HepG2 (cell line): Measurements from ENCODE around the gene IFT88. TPM values are rescaled to one million over a fixed set of nuclear protein-coding genes. Genes with fewer than 3 reads are reported as not detected.

Experiments
- CBX1 ChIP-seq: IDR thresholded peaks from one replicate; pipeline ENCODE4 v1.6.1; 2016; ENCODE audit warnings: antibody characterized with exemption, low read depth
- CTCF ChIP-seq: sonication (generic); formaldehyde crosslinking; IDR thresholded peaks from 2 replicates; pipeline ENCODE4 v1.5.0; 2020; ENCODE audit warnings: mild to moderate bottlenecking, missing genetic modification reagents, moderate library complexity
- ELF4 ChIP-seq: sonication (generic); formaldehyde crosslinking; IDR thresholded peaks from 2 replicates; pipeline ENCODE4 v1.5.0; 2020; ENCODE audit warnings: missing genetic modification reagents, mild to moderate bottlenecking, moderate library complexity, borderline replicate concordance
- GABPA ChIP-seq, 2 experiments: IDR thresholded peaks; 2 replicates each; pipeline ENCODE4 v1.6.1; 2011 to 2016; ENCODE audit warnings: low read depth in 2 of 2, low read length in 1 of 2, missing biosample characterization in 1 of 2, missing genetic modification characterization in 1 of 2
- HES4 ChIP-seq: sonication (generic); formaldehyde crosslinking; IDR thresholded peaks from 2 replicates; pipeline ENCODE4 v1.9.0; 2021; ENCODE audit warnings: mild to moderate bottlenecking, missing genetic modification reagents, borderline replicate concordance
- PCBP1 ChIP-seq: fragments of 200-400 bp; formaldehyde crosslinking; IDR thresholded peaks from 2 replicates; pipeline ENCODE4 v1.6.1; 2017; ENCODE audit warnings: mild to moderate bottlenecking, low read depth, low read length, borderline replicate concordance
- POGK ChIP-seq: sonication (generic); formaldehyde crosslinking; conservative IDR thresholded peaks from 2 replicates; pipeline ENCODE4 v1.8.0; 2022; ENCODE audit warnings: mild to moderate bottlenecking, moderate library complexity, missing genetic modification reagents
- STAT6 ChIP-seq: sonication (generic); formaldehyde crosslinking; IDR thresholded peaks from 2 replicates; pipeline ENCODE4 v1.4.0; 2020; ENCODE audit warnings: missing genetic modification reagents, mild to moderate bottlenecking, borderline replicate concordance
- TCF7L2 ChIP-seq: IDR thresholded peaks from 2 replicates; pipeline ENCODE4 v1.6.1; 2011; ENCODE audit warnings: mild to moderate bottlenecking, low read depth, low read length, moderate library complexity
- TOPORS ChIP-seq: sonication (generic); formaldehyde crosslinking; IDR thresholded peaks from 2 replicates; pipeline ENCODE4 v1.8.0; 2023; ENCODE audit warnings: mild to moderate bottlenecking, missing genetic modification reagents
- YEATS2 ChIP-seq: sonication (generic); formaldehyde crosslinking; IDR thresholded peaks from 2 replicates; pipeline ENCODE4 v1.4.0; 2020; ENCODE audit warnings: missing genetic modification reagents, borderline replicate concordance
- ZBTB4 ChIP-seq: sonication (generic); formaldehyde crosslinking; IDR thresholded peaks from 2 replicates; pipeline ENCODE4 v1.4.0; 2020; ENCODE audit warnings: missing genetic modification reagents, mild to moderate bottlenecking, borderline replicate concordance
- ZNF780A ChIP-seq: sonication (generic); formaldehyde crosslinking; IDR thresholded peaks from 2 replicates; pipeline ENCODE4 v1.8.0; 2022; ENCODE audit warnings: mild to moderate bottlenecking, missing genetic modification reagents, moderate library complexity
- ZNF891 ChIP-seq: sonication (generic); formaldehyde crosslinking; IDR thresholded peaks from 2 replicates; pipeline ENCODE4 v1.5.0; 2020; ENCODE audit warnings: mild to moderate bottlenecking, missing genetic modification reagents
- polyA plus RNA-seq, 8 experiments: library from polyadenylated mRNA; depleted of rRNA in 3 of 8; stranded (reverse) in 7 of 8; unstranded in 1 of 8; fragments of >200 nt; fragmentation: Illumina TruSeq in 4 of 8; extraction: Trizol in 4 of 8; gene quantifications; 2 replicates each; pipeline versions ENCODE4 v1.2.1 to v1.2.3, GENCODE V29; 2011 to 2016; ENCODE audit warnings: low read depth in 4 of 8, missing spikeins in 1 of 8, mixed read lengths in 1 of 8; ENCODE audit not compliant: insufficient read depth in 1 of 8
- total RNA-seq, 5 experiments: library from RNA; depleted of rRNA; stranded (reverse); fragments of >200 nt; fragmentation: Illumina TruSeq; extraction: Trizol; gene quantifications; 2 replicates each; pipeline ENCODE4 v1.2.3, GENCODE V29; 2016; ENCODE audit warnings: low read depth in 1 of 5
- TF ChIP-seq, protein P1 (sequence below), 2 experiments: IDR thresholded peaks; 2 replicates each; pipeline ENCODE4 v1.6.1; 2011 to 2012; ENCODE audit warnings: low read length in 2 of 2, borderline replicate concordance in 1 of 2, low read depth in 1 of 2, mild to moderate bottlenecking in 1 of 2, moderate library complexity in 1 of 2

Gene IFT88
- total and polyA plus RNA-seq, 2 of the 13 experiments (the other 11 are each of a cell fraction or from before 2014, with no cell fraction given) = 8.4 to 19.9 TPM

DNA sequence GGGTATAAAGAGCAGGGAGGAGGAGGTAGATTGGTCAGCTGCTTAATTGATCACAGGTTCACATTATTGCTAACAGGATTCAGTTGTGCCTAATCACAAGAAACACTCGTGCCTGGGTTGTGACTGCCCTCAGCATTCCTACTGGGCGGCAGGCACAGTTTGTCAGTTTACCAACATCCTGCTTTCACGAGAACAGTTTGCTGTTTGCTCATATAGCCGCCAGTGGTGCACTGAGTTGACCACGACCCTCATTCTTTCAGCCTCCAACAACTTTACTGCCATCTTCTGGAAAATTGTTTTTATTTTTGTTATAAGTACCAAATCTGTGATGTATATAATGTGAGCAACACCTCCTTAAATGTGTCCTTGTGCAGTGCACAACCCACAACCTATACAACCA is 16.2 kb upstream of the IFT88 start (continued):
- no peak for TF ChIP-seq CBX1
- TF ChIP-seq CTCF (CRISPR knock-in tag) = 0 out of 2 replicates have a peak, but pooled peaks have one; percentile 27
- no peak for TF ChIP-seq STAT6
- no peak for TF ChIP-seq GABPA (IDR thresholded peaks at IDR 0.05; ENCODE audit: low read depth, low read length)
- no peak for TF ChIP-seq GABPA (CRISPR knock-in tag; IDR thresholded peaks at IDR 0.05; ENCODE audit: low read depth)
- TF ChIP-seq, protein P1, sequence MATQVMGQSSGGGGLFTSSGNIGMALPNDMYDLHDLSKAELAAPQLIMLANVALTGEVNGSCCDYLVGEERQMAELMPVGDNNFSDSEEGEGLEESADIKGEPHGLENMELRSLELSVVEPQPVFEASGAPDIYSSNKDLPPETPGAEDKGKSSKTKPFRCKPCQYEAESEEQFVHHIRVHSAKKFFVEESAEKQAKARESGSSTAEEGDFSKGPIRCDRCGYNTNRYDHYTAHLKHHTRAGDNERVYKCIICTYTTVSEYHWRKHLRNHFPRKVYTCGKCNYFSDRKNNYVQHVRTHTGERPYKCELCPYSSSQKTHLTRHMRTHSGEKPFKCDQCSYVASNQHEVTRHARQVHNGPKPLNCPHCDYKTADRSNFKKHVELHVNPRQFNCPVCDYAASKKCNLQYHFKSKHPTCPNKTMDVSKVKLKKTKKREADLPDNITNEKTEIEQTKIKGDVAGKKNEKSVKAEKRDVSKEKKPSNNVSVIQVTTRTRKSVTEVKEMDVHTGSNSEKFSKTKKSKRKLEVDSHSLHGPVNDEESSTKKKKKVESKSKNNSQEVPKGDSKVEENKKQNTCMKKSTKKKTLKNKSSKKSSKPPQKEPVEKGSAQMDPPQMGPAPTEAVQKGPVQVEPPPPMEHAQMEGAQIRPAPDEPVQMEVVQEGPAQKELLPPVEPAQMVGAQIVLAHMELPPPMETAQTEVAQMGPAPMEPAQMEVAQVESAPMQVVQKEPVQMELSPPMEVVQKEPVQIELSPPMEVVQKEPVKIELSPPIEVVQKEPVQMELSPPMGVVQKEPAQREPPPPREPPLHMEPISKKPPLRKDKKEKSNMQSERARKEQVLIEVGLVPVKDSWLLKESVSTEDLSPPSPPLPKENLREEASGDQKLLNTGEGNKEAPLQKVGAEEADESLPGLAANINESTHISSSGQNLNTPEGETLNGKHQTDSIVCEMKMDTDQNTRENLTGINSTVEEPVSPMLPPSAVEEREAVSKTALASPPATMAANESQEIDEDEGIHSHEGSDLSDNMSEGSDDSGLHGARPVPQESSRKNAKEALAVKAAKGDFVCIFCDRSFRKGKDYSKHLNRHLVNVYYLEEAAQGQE (IDR thresholded peaks at IDR 0.05; ENCODE audit: borderline replicate concordance in 1 of 2, low read depth in 1 of 2, low read length in 2 of 2) = no peak
- TF ChIP-seq YEATS2 (CRISPR knock-in tag) = no peak
- TF ChIP-seq ZNF780A (CRISPR knock-in tag) = no peak
- no peak for TF ChIP-seq HES4 (CRISPR knock-in tag)
- peak; percentile 78; the same call in 1 of the 2 replicates for TF ChIP-seq ZBTB4 (CRISPR knock-in tag)
- TF ChIP-seq ZNF891 (CRISPR knock-in tag) = no peak
- no peak for TF ChIP-seq ELF4 (CRISPR knock-in tag)
- TF ChIP-seq TCF7L2 = no peak
- TF ChIP-seq PCBP1 = no peak
- no peak for TF ChIP-seq TOPORS (CRISPR knock-in tag)
- no peak for TF ChIP-seq POGK (CRISPR knock-in tag)
